Colonic mucosa (tissue), 4 donors: Measurements from ENCODE around the gene CPLX1. TPM values are rescaled to one million over a fixed set of nuclear protein-coding genes. Genes with fewer than 3 reads are reported as not detected.

Experiments
- DNase-seq: peaks from one replicate; pipeline ENCODE4 v3.0.0-alpha.2; 2020
- H3K27ac ChIP-seq: fragments of 200-600 bp; one replicate; pipeline ENCODE4 v1.8.0; 2021
- H3K27me3 ChIP-seq: fragments of 200-600 bp; one replicate; pipeline ENCODE4 v1.8.0; 2021
- H3K36me3 ChIP-seq: fragments of 200-600 bp; one replicate; pipeline ENCODE4 v1.8.0; 2021
- H3K4me1 ChIP-seq: fragments of 200-600 bp; one replicate; pipeline ENCODE4 v1.8.0; 2021; ENCODE audit warnings: mild to moderate bottlenecking
- H3K4me3 ChIP-seq: fragments of 200-600 bp; one replicate; pipeline ENCODE4 v1.8.0; 2021
- H3K9ac ChIP-seq, 2 donors: one replicate each; pipeline ENCODE4 v1.7.0; 2013; ENCODE audit warnings: control low read depth in 2 of 2, low read depth in 2 of 2, low read length in 2 of 2
- H3K9me3 ChIP-seq: fragments of 200-600 bp; one replicate; pipeline ENCODE4 v1.8.0; 2021
- intact Hi-C: fragments of 100-400 bp; cut with DNase I; formaldehyde crosslinking; loops from one replicate; pipeline ENCODE4 v1.14.1; 2022
- total RNA-seq, 2 donors: library from RNA; stranded (reverse); fragmentation: NEBNext Ultra II Directional in 1 of 2; extraction: Animal tissue kit (Norgen Biotek cat#: 25700) in 1 of 2; gene quantifications; one replicate each; pipeline ENCODE4 v1.2.1, GENCODE V29; 2021
- TF ChIP-seq, protein P1 (sequence below): fragments of 200-600 bp; IDR thresholded peaks from one replicate; pipeline ENCODE4 v1.8.0; 2022; ENCODE audit warnings: antibody characterized with exemption, mild to moderate bottlenecking
- donor health status: healthy.
- donor health status: DM: no; HTN: no; CAD: no.
- donor health status: DM: no; HTN: no; CAD: no.

The CPLX1 gene
- total RNA-seq, 2 donors from 2014 or later, result 2.7 to 16.5 TPM

DNA sequence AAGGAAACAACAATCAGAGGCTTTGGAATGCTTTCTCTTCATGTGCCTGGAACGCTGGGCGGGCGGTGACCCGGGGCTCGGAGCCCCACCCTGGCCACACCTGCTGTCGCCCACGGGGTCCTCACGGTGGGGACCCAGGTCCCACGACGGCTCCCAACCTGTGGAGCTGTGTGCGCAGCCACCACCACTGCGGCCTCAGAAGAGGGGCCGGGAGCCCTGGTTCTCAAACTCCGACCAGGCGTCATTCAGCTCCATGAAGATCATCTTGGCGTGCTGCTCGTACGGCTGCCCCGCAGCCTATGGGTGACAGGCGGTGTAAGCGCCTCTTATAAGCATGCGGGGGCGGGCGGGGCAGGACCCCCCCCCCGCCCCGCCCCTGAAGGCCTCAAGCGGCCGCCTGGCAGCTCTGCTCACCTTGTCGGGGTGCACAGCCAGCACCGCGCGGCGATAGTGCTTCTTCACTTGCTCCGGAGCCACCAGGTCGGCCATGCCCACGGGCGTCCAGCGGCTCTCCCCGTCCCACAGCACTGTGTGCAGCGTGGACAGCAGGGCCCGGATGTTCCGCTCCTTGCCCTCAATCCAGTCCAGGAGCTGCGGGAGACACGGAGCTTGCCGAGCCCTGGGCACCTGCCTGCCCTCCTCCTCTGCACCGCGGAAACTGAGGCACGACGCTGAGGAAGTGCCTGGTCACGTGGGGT, 23.7 kb upstream of the CPLX1 start:
- H3K9me3 ChIP-seq, result no peaks in the 10 kb centered on the region
- H3K9ac ChIP-seq, result no peak overlapping the region
- TF ChIP-seq, protein P1, sequence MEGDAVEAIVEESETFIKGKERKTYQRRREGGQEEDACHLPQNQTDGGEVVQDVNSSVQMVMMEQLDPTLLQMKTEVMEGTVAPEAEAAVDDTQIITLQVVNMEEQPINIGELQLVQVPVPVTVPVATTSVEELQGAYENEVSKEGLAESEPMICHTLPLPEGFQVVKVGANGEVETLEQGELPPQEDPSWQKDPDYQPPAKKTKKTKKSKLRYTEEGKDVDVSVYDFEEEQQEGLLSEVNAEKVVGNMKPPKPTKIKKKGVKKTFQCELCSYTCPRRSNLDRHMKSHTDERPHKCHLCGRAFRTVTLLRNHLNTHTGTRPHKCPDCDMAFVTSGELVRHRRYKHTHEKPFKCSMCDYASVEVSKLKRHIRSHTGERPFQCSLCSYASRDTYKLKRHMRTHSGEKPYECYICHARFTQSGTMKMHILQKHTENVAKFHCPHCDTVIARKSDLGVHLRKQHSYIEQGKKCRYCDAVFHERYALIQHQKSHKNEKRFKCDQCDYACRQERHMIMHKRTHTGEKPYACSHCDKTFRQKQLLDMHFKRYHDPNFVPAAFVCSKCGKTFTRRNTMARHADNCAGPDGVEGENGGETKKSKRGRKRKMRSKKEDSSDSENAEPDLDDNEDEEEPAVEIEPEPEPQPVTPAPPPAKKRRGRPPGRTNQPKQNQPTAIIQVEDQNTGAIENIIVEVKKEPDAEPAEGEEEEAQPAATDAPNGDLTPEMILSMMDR, result no peak
- H3K4me1 ChIP-seq, result no peaks in the 10 kb centered on the region
- no peak overlapping the region for H3K4me3 ChIP-seq
- peaks cover 7% of the 10 kb centered on the region for H3K36me3 ChIP-seq
- no peaks in the 10 kb centered on the region for H3K27me3 ChIP-seq
- DNase-seq, result no peak
- no peak overlapping the region for H3K27ac ChIP-seq
- intact Hi-C loops, result no loop called here

DNA sequence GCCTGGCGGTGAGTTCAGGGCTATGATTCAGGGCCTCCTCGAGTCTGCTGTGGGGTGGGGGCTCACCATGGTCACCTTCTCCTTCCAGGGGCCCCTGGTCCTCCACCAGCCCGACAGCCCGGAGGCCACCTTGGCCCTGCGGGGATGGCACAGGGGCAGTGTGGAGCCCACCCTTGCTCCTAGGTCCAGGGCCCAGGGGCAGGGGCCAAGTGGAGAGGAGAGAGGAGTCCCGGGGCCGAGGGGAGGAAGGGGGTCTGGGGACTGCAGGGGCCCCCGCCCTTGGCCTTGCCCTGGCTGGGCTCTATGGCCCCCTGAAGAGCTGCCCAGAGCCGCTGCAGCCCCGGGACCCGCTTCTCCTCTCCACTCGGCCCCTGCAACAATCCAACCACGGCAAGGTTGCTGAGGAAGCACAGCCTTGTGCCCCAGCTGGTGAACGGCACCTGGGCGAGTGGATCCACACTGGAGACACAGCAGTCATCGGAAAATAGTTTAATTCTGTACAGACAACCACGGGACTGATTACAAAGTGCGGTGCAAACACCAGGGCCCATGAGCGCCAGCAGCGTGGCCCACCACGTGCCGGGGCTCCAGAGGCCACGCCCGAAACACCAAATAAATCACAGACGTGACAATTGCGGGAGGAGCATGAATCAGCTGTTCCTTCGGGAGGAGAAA, 23.0 kb upstream of the CPLX1 start:
- Histone ChIP-seq H3K36me3 (peaks cover 7% of the 10 kb centered on the region), H3K27me3 (no peaks in the 10 kb centered on the region), H3K9me3 (no peaks in the 10 kb centered on the region), H3K9ac (no peak overlapping the region), H3K4me3 (no peak overlapping the region), H3K27ac (no peak overlapping the region), H3K4me1 (no peaks in the 10 kb centered on the region)
- DNase-seq, result no peak
- intact Hi-C loops, result no loop called here
- TF ChIP-seq, protein P1, result no peak

DNA sequence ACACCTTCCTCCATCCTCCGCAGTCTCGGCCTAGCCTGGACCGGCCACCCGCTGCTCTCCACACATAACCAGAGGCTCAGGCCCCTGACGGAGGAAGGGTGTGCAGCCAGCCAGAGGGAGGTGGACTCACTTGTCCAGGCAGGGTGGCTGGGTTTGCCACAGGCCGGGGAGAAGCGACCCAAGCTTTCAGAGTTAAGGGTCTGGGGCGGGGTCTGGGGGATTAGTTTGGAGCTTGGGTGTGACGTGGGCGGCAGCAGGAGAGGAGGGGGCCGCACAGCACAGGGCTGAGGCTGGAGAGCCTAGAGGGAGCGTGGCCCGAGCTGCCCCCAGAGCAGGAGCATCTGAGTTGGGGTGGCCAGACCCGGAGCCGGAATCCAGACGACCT, 22.4 kb upstream of the CPLX1 start:
- H3K27ac ChIP-seq, result no peak overlapping the region
- TF ChIP-seq, protein P1, result no peak
- H3K9me3 ChIP-seq, result no peaks in the 10 kb centered on the region
- no peak for DNase-seq
- H3K4me1 ChIP-seq, result no peaks in the 10 kb centered on the region
- H3K36me3 ChIP-seq, result peaks cover 7% of the 10 kb centered on the region
- intact Hi-C loops, result no loop called here
- no peaks in the 10 kb centered on the region for H3K27me3 ChIP-seq
- H3K9ac ChIP-seq, result no peak overlapping the region
- H3K4me3 ChIP-seq, result no peak overlapping the region

DNA sequence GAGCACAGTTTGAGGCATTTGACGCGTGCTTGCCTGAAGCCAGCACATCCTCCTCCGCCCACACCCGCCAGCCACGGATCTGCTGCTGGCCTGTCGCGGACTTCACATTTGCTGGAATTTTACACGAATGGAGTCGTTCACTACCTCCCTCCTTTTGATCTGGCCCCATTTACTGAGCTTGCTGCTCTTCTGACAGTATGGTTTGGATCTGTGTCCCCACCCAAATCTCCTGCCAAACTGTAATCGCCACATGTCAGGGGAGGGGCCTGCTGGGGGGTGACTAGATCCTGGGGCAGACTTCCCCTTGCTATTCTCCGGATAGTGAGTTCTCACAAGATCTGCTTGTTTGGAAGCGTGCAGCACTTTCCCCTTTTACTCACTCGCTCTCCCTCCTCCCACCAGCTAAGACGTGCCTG, 19.9 kb upstream of the CPLX1 start:
- H3K4me1 ChIP-seq, result no peaks in the 10 kb centered on the region
- peaks cover 7% of the 10 kb centered on the region for H3K36me3 ChIP-seq
- H3K9ac ChIP-seq, result no peak overlapping the region
- intact Hi-C loops, result no loop called here
- H3K9me3 ChIP-seq, result no peaks in the 10 kb centered on the region
- H3K4me3 ChIP-seq, result no peak overlapping the region
- no peak for DNase-seq
- no peaks in the 10 kb centered on the region for H3K27me3 ChIP-seq
- no peak overlapping the region for H3K27ac ChIP-seq
- TF ChIP-seq, protein P1, result no peak

DNA sequence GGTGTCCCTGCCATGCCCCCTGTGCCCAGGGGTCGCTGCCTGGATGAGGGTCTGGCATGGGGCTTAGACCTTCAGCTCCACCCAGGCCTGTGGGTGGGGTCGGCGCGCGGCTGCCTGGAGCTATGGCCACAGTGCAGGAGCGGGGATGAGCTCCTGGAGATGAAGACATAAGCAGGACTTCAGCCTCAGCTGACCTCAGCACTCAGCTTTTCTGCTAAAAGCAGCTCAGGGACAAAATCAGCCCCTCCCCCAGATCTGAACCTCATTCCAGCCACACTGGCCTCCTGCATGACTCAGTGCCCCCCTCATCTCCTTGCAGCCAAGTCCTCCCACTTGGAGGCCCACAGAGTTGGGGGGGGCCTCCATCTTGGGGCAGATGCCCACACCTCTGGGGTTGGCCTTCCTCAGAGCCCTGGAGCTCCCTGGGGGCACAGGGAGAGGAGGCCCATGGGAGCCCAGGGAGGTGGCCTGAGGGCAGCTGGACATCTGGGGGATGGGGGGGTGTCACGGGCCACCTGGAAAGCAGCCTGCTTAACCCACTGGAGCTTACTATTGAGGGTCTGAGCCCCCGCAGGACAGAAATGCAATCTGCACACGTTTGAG, 19.4 kb upstream of the CPLX1 start:
- no peak overlapping the region for H3K4me3 ChIP-seq
- no peaks in the 10 kb centered on the region for H3K9me3 ChIP-seq
- H3K27me3 ChIP-seq, result no peaks in the 10 kb centered on the region
- TF ChIP-seq, protein P1, result no peak
- no peak overlapping the region for H3K27ac ChIP-seq
- H3K9ac ChIP-seq, result no peak overlapping the region
- intact Hi-C loops, result no loop called here
- DNase-seq, result no peak
- peaks cover 7% of the 10 kb centered on the region for H3K36me3 ChIP-seq
- no peaks in the 10 kb centered on the region for H3K4me1 ChIP-seq
